HG03520 (cell line): ENCODE data around the gene CCDC86.

Source experiments
- ATAC-seq: cut with Tn5 transposase; IDR thresholded peaks from one replicate; pipeline ENCODE4 v1.9.1; 2021; ENCODE audit warnings: mild to moderate bottlenecking, moderate library complexity; ENCODE audit not compliant: unreplicated experiment

The CCDC86 gene

DNA sequence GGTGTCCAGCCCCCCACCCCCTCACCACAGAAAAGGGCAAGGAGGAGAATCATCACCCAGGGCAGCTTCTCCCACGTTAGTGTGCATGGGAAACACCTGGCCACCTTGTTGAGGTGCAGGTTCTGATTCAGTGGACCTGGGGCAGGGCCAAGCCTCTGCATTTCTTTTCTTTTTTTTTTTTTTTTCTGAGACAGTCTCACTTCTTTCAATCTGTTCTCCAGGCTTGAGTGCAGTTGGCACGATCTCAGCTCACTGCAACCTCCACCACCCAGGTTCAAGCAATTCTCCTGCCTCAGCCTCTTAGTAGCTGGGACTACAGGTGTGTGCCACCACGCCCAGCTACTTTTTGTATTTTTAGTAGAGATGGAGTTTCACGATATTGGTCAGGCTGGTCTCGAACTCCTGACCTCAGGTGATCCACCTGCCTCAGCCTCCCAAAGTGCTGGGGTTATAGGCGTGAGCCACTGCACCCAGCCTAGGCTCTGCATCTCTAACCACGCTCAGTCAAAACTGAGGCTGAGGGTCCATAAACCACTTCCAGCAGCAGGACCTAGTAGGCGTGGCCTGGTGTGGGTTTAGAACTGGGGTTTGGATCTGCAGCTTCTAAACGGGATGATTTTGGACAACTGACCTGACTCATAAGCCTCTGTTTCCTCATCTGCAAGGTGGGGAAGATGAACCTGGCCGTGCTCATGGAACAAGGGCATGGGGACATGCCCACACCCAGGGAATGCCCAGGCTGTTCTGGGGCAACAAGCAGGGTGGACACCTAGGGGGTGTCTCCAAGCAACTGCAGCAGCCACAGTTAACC, 26.2 kb downstream of the CCDC86 start:
- no peak for ATAC-seq

DNA sequence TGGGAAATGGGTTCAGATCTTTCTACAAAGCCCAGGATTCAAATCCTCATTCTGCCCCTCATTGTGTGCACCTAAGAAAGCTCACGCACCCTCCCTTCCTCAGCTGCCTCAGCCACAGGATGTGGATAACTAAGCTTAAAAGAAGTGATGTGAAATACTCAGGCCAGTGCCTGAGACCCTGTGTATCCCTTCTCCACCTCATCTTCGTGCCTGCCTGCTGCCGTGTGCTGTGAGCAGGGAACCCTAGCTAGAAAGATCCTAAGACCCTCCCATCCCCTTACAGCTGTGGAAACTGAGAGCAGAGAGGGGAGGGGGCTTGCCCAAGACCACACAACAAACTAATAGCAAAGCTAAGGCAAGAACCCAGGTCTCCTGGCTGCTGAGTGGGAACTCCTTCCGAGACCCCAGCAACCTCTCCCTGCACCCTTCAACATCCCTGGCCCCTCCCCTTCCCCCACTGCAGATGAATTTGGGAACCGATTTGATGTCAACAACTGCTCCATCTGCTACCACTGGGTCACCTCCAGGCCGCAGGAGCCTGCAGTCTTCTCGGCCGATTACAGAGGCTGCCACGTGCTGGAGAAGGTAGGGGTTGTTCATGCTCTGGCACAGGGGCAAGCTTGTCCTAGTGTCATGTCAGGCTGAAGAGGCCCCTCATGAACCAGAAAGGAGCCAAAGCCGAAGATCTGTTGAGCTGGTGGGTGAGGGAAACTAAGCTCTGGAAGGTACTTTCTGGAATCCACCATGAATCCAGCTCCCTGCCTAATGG, 27.0 kb downstream of the CCDC86 start:
- ATAC-seq: no peak

GRCh38 chr11:60869451-60869825, 27.5 kb downstream of the CCDC86 start:
- ATAC-seq: no peak

DNA sequence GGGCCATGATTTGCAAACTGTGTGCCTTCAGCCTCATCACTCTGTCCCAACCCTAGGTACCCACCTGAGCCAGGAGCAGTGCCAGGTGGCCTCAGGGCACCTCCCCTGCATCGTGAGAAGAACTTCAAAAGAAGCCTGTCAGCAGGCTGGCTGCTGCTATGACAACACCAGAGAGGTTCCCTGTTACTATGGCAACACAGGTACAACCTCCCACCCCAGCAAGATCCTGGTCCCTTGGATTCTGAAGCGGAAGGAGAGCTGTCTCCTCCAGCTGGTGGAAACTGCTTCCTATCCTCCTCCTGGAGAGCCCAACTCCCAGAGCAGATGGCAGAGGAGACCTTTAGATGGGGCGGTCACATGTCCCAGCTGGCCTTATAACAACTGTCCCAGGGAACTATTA, 28.4 kb downstream of the CCDC86 start:
- ATAC-seq: no peak

GRCh38 chr11:60870733-60871377, 28.9 kb downstream of the CCDC86 start:
- ATAC-seq: no peak

GRCh38 chr11:60871378-60872061, 29.6 kb downstream of the CCDC86 start:
- ATAC-seq: no peak

- no peak for ATAC-seq
Observed at GRCh38 chr11:60872124-60872960, 30.4 kb downstream of the CCDC86 start.

DNA sequence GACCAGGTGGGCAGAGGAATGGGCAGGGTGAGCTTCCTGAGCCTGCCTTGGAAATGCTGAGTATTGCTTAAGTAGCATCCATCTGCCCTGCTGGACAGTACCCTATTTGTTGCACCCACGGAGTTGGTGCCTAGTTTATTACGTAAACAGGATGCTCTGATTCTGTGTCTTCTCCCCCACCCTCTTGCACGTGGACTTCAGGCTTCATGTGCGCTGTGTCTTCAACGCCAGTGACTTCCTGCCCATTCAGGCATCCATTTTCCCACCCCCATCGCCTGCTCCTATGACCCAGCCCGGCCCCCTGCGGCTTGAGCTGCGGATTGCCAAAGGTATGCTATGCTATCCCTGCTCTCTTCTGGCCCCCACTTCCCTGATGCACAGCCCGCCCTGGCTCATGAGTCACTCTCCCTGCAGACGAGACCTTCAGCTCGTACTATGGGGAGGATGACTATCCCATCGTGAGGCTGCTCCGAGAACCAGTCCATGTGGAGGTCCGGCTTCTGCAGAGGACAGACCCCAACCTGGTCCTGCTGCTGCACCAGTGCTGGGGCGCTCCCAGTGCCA, 31.1 kb downstream of the CCDC86 start:
- no peak for ATAC-seq

GRCh38 chr11:60873533-60873932, 31.6 kb downstream of the CCDC86 start:
- no peak for ATAC-seq

DNA sequence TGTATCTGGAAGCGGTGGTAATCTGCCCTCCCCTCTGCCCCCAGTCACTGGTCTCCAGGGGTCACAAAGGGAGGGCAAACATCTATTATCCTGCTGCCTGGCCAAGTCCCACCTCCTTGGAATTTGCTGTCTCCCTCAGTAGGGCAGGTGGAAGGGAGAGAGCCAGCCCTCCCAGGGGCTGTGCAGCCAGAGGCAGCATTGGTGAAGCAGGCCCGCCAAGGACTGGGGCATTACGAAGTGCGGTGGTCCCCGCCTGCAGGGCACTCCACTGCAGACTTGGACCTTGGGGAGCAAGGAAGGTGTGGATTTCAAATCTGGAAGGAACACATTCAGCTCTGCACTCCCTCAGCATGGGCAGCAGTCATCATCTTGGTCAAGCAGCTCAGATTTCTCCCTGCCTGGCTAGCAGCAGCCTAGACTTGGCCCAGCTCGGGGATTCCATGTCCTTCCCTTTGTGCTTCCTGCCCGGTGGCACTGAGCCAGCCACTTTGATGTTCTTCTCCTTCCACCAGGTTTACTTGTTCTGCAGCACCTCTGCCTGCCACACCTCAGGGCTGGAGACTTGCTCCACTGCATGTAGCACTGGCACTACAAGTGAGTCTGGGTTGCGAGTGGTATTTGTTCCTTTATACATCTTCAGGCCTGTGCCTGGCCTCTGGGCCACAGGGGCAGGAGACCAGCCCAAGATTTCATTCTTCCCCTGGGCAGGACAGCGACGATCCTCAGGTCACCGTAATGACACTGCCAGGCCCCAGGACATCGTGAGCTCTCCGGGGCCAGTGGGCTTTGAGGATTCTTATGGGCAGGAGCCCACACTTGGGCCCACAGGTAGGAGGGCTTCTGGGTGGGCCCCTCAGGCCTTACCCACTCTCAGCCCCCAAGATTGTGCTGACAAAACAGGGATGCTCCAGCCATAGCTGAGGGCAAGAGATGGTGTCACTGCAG, 32.8 kb downstream of the CCDC86 start:
- no peak for ATAC-seq

DNA sequence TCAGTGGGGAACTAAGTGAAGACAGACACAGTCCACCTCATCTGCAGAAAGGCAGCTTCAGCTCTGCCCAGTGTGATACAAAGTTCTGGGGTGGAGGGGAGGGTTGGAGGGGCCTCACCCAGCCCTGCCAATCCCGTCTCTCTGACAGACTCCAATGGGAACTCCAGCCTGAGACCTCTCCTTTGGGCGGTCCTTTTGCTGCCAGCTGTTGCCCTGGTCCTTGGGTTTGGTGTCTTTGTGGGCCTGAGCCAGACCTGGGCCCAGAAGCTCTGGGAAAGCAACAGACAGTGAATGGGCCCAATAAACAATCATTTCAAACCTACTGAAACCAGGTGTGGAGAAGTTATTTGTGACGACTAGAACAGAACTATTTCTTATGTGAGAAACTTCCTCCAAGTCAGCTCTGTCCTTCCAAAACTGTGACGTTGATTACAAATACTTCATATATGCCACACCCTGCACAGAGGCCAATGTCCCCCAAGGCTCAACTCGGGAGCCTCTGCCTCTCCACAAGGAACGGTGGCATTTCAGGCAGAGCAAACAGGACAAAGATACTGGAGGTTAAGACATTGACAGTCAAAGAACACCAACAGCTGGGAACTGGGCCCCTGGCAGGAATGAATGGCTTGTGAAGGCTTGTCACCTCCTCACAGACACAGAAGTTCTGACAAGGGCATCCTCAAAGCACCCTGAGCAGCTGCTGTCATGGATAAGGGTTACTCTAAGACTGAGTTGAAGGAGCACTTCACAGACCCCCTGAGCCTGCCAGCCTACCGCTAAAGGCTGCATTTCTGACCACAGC, 33.7 kb downstream of the CCDC86 start:
- ATAC-seq: no peak

DNA sequence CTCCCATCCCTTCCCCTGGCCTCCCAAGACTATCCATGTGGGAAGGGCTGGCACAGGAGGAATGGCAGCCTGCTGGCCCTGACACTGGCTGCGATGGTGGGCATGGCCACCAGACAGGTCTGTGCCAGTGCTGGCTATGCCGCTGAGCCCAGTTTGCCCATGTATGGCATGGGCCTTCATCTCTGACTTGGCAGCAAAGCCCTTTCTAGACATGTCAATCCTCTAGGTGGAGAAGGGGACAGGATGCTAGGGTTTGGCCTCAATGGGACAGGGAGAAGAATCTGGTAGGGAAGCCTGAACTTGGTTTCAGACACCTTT, 34.2 kb downstream of the CCDC86 start:
- ATAC-seq: no peak

- no peak for ATAC-seq
Observed at GRCh38 chr11:60878245-60879101, 36.6 kb downstream of the CCDC86 start.

GRCh38 chr11:60879104-60879503, 37.2 kb downstream of the CCDC86 start:
- ATAC-seq: no peak

DNA sequence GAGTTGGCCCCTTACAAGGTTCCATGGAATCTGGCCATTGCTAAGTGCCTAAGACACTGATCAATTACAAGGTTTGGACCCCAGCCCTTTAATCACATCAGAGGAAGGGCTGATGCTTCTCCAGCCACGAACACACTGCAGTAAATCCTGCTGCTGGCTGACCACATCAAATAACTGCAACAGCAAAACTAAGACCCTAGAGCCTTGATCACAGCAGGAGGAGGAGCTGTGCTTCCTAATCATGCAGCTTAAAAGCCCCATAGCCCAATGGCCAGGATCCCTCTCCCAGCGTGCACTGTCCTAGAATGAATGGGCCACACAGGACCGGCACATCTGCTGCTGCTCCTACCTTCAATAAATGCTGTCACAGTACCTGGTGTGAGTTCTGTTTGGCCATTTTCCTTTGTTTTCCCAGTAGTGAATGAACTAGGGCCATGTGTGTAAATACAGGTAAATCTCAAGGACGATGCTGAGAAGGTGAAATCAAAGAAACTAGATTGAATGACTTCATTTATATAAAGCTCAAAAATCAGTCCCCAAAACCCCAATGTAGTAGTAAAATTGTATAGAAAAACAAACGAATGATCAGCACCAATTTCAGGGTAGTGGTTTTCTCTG, 38.2 kb downstream of the CCDC86 start:
- ATAC-seq: no peak

DNA sequence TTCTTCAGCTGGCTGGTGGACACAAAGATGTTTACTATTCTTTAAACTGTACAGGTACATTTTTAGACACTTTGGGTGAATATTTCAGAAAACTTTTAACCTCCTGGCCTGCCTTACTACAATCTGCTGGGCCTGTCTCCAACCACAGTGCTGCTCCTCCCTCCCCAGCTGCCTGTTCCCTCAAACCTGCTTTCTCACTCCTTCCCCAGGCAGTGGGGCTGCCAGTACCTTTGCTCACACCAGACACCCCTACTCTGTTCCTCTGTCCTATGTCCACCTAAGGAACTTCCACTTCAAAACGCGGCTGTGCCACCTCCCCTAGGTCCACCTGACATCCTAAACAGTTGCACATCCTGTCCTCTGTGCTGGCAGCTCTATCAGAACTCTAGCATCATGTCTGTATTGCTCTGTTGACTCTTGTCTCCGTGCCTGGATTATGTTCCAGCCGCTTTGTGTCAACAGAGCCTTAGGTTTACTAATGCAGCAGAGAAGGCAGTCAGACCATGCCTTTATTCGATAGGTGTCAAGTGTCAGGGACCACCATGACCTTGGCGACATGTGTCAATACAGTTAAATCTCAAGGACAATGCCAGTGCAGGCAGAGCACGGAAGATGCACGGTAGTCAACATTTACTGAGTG, 38.9 kb downstream of the CCDC86 start:
- ATAC-seq: no peak
